GM21447 (cell line): Measurements from ENCODE around the gene PABPC3.

Experiments
- ATAC-seq: cut with Tn5 transposase; IDR thresholded peaks from one replicate; pipeline ENCODE4 v1.9.1; 2021; ENCODE audit not compliant: unreplicated experiment

The PABPC3 gene

GRCh38 chr13:25110956-25111584, 15.1 kb downstream of the PABPC3 start:
- ATAC-seq: no peak

- no peak for ATAC-seq
Observed at GRCh38 chr13:25111585-25111956, 15.6 kb downstream of the PABPC3 start.

DNA sequence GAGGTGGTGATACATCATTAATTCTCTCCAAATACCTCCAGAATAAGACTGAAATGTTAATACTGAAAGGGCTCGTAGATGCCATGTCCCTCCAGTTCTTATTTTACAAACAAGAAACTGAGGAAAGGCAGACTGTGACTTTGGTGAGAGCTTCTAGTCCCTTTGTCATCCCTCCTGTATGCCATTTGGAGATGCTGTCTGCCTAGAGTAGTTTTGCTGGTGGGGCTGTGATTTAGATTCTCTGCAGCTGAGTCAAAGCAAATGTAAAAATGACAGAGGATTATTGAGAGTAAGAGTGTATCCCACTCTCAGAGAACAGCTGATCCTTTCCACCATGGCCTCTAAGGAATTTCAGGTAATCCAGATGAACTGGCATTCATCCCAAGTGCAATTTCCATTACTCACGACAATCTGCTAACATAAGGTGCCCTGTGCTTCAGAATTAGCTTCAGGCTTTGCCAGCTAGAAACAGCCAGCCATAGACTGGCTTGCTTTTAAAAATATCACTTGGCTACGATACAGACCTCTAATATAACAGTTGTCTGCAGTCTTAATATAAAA, 16.8 kb downstream of the PABPC3 start:
- no peak for ATAC-seq

- no peak for ATAC-seq
Observed at GRCh38 chr13:25114220-25114619, 18.3 kb downstream of the PABPC3 start.

GRCh38 chr13:25116044-25116443, 20.1 kb downstream of the PABPC3 start:
- no peak for ATAC-seq

- ATAC-seq: no peak
Observed at GRCh38 chr13:25117312-25117711, 21.4 kb downstream of the PABPC3 start.

DNA sequence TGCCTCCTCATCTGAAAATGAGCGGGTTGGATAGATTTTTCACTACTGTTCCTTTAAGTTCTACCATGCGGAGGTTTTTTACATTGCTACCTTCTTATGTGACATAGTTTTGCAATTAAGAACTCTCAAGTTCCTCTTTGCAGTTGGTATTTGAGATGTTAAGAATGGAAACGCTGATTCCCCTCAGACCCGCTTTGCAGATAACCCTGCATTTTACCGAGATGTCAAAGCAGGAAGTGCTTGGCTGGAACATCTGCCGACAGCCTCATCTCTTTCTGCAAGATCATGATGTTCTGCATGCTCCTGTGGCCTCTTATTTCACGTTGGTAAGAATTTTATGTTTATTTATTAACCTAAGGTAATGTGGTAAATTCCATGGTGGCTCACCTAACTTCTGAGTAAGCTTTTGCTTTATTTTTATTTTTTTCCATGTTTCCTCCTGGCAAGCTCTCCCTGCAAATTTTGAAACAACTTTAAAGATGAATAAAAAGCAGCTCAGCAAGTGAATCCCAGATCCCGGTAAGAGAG, 22.5 kb downstream of the PABPC3 start:
- no peak for ATAC-seq

DNA sequence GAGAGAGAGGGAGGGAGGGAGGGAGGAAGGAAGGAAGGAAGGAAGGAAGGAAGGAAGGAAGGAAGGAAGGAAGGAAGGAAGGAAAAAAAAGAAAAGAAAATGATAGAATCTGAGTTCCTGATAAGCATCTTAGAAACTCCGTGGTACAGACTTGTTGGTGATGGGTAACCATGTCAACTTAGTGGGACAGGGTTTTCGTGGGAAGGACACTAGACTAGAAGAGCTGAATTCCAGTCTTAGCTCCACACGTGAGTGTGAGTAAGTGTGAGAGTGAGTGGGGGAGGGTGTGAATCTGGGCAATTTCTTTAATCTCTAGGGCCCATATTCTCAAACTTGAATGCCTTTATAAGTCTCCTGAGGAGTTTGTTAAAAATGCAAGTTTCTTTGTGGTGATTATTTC, 35.0 kb downstream of the PABPC3 start:
- ATAC-seq: no peak

GRCh38 chr13:25131881-25132420, 36.0 kb downstream of the PABPC3 start:
- ATAC-seq: no peak

DNA sequence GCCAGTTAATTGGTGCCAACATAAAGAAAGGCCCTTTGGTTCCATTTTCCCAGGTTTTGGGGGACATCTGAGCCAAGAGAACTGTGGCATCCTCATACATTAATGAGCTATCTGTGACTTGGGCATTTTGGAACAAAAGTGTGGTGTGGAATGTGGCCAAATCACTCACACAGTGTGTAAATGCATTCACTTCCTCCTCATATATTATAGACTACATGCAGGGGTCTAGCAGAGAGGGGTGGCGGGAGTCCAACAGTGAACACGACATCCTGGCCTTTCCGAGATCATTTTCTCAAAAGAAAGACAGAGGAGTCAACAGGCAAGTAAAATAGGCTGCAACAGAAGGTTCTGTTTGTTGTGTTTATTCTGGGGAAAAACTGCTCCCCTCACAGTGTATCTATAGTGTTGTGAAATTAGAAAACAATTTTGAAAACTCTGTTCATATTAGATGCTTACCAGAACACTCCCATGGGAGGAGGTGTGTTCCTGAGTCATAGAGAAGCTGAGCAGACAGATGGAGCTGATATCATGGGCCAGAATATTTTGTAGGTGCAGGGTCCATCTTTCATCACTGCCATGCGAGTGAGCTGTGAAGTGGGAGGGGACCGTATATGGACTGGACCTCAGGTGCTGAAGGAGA, 36.9 kb downstream of the PABPC3 start:
- no peak for ATAC-seq

DNA sequence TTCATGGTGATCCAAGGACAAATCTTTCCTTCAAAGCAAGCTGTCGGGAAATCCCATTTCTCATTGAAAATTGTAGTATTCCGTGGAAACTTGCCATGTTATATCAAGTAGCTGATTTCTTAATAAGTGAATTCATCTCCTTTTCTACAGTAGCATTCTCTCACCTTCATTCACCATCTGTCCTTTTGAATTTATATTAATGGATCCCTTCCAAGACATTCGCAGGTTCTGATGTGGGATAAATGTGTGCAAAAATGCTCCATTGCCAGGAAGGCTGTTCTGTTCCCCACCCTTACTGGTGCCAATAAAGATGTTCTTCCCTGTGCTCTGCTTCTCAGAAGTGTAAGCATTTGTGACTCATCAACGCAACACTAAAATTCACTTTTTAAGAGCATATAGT, 40.0 kb downstream of the PABPC3 start:
- ATAC-seq: no peak

DNA sequence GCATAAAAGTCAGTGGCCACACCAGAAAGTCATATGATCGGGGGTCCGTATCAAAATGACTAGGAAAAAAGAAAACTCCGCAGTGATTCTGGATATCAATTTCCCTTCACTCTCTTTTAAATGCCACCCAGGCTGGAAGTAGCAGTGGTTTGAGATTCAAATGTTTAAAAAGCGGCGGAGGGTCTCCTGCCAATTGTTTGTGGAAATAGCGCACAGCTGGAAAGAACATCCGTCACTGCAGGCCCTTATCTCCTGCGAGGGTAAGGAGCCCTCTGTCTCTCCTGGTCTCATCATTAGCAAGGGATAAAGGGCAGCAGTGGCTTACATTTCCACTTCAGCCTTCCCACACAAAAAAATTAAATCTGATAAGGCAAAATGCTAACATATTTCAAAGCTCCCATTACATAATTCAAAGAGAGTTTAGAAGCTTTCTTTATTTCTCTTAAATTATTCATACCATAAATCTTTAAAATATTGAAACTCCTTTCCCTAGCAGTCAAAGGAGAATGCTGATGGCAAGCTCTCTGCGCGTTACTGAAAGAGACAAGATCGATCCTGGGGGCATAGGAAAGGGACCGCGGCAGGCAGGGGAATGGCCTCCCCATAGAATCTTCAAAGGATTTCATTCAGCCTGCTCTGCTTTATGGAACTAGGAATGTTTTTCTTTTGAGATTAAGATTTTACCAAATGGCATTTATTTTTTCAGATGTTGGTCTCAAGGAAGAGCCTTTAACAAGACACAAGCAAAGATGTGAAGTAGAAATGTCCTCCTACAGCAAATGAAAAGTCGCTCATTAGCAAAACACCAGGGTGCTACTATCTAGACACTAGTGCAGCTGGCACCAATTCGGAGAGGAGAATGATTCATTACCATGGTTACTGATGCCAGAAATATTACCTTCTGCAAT, 41.2 kb downstream of the PABPC3 start:
- ATAC-seq: no peak

DNA sequence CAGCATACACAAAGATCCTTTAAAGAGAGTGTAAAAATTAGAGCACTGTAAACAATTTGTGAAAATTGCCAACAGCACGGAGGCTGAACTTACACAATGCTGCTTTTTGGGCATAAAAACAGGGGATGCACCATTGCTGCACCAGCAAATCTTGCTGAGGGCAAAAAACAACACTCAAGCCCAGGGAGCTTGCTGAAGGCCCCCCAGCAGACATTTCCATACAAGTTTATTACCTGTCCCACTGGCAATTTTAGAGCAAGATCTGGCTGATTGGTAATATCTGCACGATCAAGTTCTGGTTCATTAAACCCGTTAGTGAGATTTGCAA, 41.8 kb downstream of the PABPC3 start:
- ATAC-seq: no peak

GRCh38 chr13:25141042-25141441, 45.1 kb downstream of the PABPC3 start:
- ATAC-seq: no peak

DNA sequence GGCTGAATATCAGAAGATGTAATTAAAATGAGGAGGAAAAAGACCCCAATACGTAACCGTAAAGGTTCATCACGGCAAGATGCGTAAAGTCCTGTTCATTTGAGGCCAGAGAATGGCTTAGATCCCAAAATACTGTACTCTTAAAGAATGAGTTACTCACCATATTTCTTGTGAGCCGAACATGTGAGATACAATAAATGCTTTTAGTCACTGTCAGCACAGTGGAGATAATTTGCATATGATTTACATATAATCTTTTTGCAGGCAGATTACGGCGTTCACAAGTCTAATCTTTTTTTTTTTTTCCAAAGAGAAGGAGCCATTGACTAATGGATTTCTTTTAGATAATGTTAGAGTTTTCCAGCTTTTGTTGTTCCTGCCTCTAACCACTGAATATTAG, 47.8 kb downstream of the PABPC3 start:
- ATAC-seq: no peak

DNA sequence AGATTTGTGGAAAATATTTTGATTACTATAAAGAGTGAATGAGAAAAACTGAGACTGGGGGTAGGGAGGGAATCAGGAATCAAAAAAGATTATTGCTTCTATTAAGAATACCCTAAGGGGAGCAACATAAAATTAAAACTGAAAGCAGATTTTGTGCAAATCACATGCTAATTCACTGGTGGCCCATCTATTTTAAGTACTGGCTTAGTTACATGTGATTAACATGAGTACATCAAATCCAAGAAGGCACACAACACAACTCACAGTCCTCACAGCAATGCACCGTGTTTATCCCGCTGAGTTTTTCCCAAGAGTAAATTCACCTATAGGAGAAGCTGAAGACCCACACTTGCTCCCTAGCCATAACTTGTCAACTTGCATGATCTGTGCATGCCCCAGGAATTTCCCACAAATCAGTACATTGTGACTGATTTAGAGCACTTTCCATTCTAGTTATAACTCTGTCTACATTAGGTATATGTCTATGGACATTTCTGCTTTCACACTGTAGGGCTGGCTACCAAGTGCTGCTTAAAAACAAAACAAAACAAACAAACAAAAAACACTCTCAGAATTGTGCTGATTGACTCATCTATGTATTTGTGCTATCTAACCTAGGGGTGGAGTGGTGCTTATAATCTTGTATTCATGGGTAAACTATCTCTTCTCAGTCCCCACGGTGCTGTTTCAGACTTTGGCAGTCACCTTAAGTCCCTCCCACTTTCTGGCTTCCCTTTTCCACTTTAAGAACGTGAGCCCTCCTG, 51.9 kb downstream of the PABPC3 start:
- no peak for ATAC-seq

DNA sequence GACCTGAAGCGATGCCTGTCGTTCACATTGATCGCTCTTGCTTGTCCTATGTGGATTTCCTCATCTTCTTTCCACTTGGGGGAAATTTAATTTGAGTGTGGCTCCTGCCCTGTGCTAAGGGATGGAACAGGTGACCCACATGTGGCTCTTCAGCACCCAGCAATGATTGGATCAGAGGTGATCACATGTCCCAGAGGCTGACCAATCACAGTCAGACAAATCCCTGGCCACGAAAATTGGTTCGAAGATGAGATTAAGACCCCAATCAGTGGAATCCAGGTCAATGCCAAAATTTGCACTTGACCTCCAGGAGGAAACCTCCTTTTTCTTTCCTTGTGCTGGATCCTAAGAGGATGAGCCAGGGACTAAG, 52.5 kb downstream of the PABPC3 start:
- no peak for ATAC-seq
